NB4 (cell line): Measurements from ENCODE around the gene ELL.

Source experiments
- MYC ChIP-seq: IDR thresholded peaks from 2 replicates; pipeline ENCODE4 v1.6.1; 2011; ENCODE audit warnings: low read depth, low read length
- POLR2A ChIP-seq: IDR thresholded peaks from 2 replicates; pipeline ENCODE4 v1.6.1; 2011; ENCODE audit warnings: mild to moderate bottlenecking; ENCODE audit not compliant: insufficient read length; ENCODE audit errors: extremely low read depth
- TF ChIP-seq, protein P1 (sequence below): IDR thresholded peaks from one replicate; pipeline ENCODE4 v1.5.1; 2012; ENCODE audit warnings: low read depth, low read length
- TF ChIP-seq, protein P2 (sequence below): IDR thresholded peaks from 2 replicates; pipeline ENCODE4 v1.6.1; 2011; ENCODE audit warnings: low read depth, low read length

DNA sequence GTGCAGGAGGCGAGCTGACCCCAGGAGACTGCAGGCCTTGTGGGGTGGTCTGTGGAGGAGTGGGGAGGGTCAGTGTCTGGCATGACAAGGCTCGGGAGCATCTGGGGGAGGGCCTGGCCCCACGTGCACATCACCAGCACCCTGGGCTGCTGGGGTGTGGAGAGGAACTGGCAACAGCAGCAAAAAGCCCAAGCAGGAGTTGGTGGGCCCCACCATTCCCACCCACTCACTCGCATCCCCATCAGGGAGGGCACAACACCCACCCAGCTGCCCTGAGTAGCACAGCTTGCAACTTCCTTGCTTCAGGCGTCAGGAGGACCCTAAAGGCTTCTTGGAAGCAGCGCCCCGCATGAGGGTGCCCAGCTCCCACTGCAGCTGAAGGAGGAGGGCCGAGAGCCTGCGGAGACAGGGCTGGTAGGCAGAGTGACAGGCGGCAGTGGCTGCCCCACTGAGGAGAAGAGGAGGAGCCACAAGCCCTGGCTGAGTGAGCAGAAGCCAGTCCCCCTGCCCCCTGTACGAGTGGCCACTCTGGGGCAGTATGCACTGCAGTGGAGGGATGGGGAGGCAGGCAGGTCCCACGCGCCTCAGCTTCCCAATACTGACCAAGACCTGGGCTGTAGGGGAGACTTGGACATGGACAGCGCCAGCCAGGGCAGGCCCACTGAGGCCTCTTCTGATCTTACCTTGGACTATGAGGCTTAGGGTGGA is 26.5 kb downstream of the ELL start:
- TF ChIP-seq, protein P1, sequence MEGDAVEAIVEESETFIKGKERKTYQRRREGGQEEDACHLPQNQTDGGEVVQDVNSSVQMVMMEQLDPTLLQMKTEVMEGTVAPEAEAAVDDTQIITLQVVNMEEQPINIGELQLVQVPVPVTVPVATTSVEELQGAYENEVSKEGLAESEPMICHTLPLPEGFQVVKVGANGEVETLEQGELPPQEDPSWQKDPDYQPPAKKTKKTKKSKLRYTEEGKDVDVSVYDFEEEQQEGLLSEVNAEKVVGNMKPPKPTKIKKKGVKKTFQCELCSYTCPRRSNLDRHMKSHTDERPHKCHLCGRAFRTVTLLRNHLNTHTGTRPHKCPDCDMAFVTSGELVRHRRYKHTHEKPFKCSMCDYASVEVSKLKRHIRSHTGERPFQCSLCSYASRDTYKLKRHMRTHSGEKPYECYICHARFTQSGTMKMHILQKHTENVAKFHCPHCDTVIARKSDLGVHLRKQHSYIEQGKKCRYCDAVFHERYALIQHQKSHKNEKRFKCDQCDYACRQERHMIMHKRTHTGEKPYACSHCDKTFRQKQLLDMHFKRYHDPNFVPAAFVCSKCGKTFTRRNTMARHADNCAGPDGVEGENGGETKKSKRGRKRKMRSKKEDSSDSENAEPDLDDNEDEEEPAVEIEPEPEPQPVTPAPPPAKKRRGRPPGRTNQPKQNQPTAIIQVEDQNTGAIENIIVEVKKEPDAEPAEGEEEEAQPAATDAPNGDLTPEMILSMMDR = no peak
- TF ChIP-seq POLR2A = no peak
- TF ChIP-seq, protein P2, sequence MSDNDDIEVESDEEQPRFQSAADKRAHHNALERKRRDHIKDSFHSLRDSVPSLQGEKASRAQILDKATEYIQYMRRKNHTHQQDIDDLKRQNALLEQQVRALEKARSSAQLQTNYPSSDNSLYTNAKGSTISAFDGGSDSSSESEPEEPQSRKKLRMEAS = no peak
- TF ChIP-seq MYC = no peak
